ENCODE data around the gene CDK14.

The CDK14 gene

DNA sequence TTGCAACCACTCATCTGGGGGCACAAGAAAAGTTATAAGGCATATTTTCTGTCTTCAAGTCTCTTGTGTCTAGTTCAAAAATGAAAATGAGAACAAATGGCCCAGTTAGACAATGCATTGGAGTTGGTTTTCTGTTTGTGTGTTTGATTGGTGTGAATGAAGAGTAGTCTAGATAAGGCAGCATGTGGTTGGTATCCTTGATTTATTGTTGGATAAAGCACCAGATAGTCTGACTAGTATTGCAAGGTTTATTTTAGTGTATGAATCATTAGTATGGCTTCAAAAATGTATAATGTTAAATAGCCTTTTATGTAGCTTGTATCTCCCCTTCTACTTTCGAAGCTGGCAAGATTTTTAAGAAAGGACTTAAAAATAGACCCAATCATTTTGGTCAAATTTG lies 237.3 kb downstream of the CDK14 start:
- DNase-seq (ENCODE audit: insufficient read length, low spot score): no peak
- FAIRE-seq: no peak

GRCh38 chr7:90834771-90835170 lies 238.7 kb downstream of the CDK14 start:
- FAIRE-seq: no peak
- DNase-seq (ENCODE audit: insufficient read length, low spot score): no peak

DNA sequence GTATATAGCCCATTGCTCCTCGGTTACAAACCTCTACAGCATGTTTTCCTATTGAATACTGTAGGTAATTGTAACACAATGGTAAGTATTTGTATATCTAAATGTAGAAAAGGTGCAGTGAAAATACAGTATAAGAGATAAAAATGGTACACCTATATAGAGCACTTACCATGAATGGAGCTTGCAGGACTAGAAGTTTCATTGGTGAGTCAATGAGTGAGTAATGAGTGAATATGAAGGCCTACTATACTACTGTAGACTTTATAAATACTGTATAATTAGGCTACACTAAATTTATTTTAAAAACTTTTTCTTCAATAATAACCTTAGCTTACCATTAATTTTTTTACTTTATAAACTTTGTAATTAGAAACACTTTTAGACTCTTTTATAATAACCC lies 239.7 kb downstream of the CDK14 start:
- FAIRE-seq: no peak
- DNase-seq (ENCODE audit: insufficient read length, low spot score): no peak

DNA sequence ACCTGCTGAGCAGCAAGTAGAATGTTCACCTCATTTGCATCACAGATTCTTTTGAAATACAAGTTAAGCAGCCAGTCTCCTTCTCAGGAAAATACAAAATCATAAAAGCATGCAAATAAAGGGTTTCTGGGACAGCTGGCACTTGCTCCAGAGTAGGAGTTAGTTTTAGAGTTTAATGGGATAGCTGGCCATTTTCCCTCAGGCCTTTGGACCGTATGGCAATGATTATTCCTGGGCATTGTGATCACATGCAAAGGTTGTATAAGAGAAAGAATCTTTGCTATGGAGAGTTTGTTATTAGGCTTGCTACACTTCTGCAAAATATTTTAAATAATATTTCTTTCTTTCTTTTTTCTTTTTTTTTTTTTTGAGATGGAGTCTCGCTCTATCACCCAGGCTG lies 240.8 kb downstream of the CDK14 start:
- no peak for FAIRE-seq
- no peak for DNase-seq (ENCODE audit: insufficient read length, low spot score)

DNA sequence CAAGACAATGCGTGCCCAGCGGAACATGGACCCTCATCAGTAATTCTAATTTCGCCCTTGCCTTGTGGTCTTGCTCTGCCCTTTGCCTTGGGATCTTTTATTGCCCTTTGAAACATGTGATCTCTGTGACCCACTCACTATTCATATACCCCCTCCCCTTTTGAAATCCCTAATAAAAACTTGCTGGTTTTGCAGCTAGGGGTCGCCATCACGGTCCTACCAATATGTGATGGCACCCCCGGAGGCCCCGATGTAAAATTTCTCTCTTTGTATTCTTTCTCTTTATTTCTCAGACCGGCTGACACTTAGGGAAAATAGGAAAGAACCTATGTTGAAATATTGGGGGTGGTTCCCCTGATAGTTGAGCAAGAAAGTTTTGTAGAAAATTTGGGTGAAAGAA lies 242.7 kb downstream of the CDK14 start:
- FAIRE-seq (no peak), DNase-seq (ENCODE audit: insufficient read length, low spot score) (no peak)

GRCh38 chr7:90839316-90839715 lies 243.2 kb downstream of the CDK14 start:
- DNase-seq (ENCODE audit: insufficient read length, low spot score): no peak
- no peak for FAIRE-seq

DNA sequence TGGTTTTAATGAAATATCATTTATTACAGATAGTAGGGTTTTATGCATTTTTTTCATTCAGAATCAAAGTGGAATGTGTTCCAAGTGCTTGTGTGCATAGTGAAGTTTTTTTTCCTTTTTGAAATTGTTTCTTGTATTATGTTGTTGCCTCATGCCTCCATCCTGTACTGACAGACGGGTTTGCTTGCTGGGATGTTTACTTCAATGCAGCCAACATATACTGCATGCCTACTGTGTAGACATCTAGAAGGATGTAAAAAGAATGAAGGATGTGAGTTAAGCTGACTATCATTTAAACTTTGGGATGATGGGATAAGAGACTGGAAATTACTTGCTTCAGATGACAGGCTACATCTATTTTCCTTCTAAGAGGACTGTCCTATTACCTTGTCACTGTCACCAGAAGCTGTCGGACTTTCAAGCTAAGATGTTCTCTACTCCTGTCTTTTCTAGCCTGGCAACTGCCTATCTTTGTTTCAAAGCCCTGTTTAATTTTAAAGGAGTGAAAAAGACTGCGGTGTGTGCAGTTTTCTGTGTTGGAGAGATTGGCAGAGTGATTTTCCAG lies 243.7 kb downstream of the CDK14 start:
- FAIRE-seq (no peak), DNase-seq (ENCODE audit: insufficient read length, low spot score) (no peak)

GRCh38 chr7:90841759-90842429 lies 245.8 kb downstream of the CDK14 start:
- no peak for FAIRE-seq
- DNase-seq (ENCODE audit: insufficient read length, low spot score): no peak

DNA sequence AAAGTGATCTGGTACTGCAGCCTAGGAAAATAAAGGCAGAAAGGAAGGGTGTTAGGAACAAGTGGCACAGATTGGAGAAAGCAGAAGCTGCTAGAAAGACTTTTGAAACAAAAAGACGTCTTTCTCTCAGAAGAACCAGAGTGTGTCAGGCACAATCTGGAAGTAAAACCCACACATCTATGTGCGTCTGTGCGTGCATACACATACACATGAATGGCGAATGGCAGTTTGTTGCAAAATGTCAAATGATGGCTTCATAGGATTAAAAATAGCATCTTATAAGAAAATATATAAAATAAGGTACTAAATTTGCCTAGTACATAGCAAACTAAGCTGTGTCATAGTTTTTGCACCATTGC lies 246.3 kb downstream of the CDK14 start:
- FAIRE-seq: no peak
- no peak for DNase-seq (ENCODE audit: insufficient read length, low spot score)

GRCh38 chr7:90843472-90843871 lies 247.4 kb downstream of the CDK14 start:
- FAIRE-seq (no peak), DNase-seq (ENCODE audit: insufficient read length, low spot score) (no peak)

DNA sequence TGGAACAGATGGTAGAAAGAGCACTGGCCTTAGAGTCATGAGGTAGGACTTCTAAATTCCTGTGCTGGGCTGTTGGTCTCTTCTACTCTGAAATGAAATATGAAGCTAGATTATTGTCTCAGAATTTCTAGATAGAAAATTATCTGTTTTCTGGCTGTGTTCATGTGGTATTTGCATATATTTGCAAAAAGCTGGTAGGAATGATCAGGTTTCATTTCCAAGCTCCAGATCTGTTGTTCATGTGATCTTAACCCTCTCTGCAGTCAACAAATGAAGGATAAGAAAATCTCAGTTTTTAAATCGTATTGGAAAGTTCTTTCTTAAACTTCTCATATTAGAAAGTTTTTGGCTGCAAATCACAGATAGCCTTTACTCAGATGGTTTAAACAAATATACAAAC lies 248.3 kb downstream of the CDK14 start:
- peak; percentile 86 for FAIRE-seq

DNA sequence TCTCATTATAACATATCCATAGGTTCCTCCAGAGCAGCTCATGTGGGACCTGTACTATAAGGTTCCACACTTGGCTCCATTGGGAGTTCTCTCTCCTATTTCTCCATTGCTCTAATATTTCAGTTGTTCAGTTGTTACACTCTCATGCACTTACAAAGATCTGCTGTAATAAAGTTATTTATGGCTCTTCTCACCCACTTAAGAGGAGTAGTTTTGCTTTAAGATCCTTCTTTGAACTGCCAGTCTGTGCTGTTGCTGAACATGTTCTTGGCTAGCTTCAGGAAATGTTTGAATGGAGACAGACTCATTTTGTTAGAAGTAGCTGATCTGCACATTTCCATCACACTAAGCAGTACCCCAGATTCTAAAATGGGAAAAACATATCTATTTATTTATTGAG lies 250.1 kb downstream of the CDK14 start:
- no peak for DNase-seq (ENCODE audit: insufficient read length, low spot score)
- no peak for FAIRE-seq

More for the DNA sequence above, 248.3 kb downstream of the CDK14 start:
- no peak for DNase-seq (ENCODE audit: insufficient read length, low spot score)

DNA sequence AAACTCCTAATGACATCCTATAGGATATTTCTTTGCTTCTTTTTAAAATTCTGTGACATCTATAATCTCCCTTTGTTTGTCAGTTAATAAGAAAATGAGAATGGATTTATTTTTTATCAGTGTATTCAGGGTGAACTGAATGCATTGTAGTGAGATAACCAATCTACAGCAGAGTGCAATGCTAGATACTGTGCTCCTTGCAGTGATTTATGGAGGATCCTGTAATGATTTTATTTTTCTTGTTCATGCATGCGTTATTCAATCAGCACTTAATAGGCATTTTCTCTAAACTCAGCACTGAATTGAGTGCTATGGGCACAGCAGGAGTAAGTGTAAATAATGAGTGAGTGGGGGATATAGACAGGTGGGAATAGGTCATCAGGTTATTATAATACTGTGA lies 253.9 kb downstream of the CDK14 start:
- no peak for FAIRE-seq
- DNase-seq (ENCODE audit: insufficient read length, low spot score): no peak

DNA sequence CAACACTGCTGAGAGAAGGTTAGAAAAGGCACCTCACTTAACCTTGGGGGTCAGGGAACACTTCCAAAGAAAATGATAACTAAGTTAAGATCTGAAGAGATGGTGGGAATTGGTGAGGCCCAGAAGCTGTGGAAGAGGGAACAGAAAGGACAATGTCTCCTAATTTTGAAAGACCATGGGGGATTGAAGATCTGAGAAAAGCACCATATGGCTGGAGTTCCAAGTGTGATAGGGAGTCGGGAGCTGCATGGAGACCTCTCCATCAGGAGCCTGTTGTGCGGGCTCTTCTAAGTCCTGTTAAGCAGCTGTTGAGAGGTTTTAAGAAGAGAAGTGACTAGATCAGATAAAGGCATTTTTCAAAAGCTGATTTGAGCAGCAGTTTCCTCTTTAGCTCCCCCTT lies 254.3 kb downstream of the CDK14 start:
- no peak for DNase-seq (ENCODE audit: insufficient read length, low spot score)
- FAIRE-seq: no peak

GRCh38 chr7:90853205-90853604 lies 257.1 kb downstream of the CDK14 start:
- DNase-seq (ENCODE audit: insufficient read length, low spot score): no peak
- FAIRE-seq: no peak

GRCh38 chr7:90856351-90857070 lies 260.4 kb downstream of the CDK14 start:
- FAIRE-seq (no peak), DNase-seq (ENCODE audit: insufficient read length, low spot score) (no peak)

DNA sequence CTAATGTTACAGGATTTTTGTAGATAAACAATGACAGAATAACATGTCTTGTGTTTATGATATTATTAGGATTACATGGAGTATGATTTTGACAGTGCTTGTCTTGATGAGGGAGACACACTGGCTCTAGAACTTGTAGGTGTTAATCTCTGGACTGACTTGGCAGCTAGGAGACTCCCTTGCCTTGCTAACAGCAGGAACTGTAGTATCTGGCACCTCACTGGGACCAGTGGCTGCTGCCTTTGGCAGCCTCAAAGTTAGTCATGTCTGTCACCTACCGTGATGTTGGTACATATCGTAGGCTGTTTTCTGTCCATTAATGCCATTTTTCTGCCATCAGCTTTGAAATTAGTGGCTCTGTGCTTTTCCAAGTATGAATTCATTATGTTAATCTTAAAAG lies 261.5 kb downstream of the CDK14 start:
- no peak for FAIRE-seq
- DNase-seq (ENCODE audit: insufficient read length, low spot score): no peak

- no peak for DNase-seq (ENCODE audit: insufficient read length, low spot score)
- no peak for FAIRE-seq
These were observed 262.4 kb downstream of the CDK14 start for GRCh38 chr7:90858546-90858945.

GRCh38 chr7:90859521-90859920 lies 263.4 kb downstream of the CDK14 start:
- DNase-seq (ENCODE audit: insufficient read length, low spot score): no peak
- no peak for FAIRE-seq

DNA sequence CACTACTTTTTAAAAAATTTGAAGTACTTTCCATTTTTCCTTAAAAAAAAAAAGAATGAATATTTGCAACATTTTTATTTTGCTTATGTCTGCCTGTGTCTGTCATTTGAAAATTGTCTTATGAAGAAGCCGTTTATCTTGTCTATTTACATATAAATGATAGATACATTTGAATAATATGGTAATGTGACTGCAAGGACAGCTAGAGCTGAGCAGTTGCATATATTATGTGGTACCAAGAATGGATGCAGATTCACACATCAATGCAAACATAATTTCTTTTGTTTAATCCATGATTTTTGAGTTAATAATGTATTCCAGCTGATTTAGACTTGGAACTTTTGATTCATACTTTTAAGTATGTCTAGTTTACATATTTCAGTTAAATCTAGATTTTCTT lies 268.0 kb downstream of the CDK14 start:
- DNase-seq (ENCODE audit: insufficient read length, low spot score) (no peak), FAIRE-seq (no peak)

DNA sequence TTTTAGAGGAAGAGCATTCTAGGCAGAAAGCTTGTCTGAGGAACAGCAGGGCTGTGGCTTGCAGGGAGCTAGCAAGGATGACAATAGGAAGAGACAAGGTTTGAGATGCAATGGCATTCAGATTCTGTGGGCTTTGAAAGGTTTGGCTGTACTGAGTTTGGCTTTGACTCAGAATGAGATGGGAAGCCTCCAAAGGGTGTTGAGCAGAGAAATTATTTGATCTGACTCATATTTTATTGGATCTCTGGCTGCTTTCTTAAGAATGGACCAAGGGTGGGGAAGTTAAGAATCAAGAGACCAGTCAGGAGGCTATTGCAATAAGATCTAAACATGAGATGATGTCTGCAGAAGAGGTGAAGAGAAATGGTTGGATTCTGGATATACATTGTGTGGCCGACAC lies 273.2 kb downstream of the CDK14 start:
- FAIRE-seq (no peak), DNase-seq (ENCODE audit: insufficient read length, low spot score) (no peak)

DNA sequence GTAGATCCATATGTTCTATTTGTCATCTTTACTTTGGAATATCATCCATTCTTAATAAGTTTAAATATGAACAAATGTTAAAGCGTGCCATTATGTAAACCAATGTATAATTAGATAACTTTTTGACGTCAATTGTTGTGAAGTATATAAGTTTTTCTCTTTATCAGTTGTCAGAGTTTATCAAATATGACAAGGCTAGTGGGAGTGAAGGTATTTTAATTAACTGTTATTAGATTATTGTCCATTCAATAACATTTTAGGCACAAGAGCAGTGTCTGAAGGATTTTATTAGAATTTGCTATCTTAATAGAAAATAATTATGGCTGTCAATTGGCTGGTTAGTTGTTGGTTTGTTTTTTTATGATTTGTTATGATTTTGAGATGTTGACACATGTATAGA lies 280.6 kb downstream of the CDK14 start:
- no peak for DNase-seq (ENCODE audit: insufficient read length, low spot score)
- FAIRE-seq: peak; percentile 68
